GM19463 (cell line): ENCODE results near the gene PSMG4.

ENCODE experiments used
- ATAC-seq: cut with Tn5 transposase; IDR thresholded peaks from one replicate; pipeline ENCODE4 v1.9.1; 2021; ENCODE audit warnings: mild to moderate bottlenecking, moderate library complexity; ENCODE audit not compliant: unreplicated experiment

The PSMG4 gene

DNA sequence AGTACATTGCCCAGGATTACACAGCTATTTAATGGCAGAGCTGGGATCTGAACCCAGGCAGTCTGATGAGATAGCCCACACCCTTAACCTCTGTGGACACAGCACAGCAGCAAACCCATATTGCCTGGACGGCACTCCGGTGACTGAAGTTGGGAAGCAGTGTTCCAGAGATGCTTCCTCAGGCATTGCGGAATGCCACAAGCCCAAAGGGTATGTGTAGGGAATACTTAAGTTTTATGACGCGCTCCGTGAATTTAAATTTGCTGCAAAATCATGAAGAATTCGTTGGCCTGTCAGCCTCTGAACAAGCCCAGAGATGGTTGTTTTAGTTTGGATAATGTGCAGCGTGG, 46.4 kb downstream of the PSMG4 start:
- ATAC-seq = no peak

DNA sequence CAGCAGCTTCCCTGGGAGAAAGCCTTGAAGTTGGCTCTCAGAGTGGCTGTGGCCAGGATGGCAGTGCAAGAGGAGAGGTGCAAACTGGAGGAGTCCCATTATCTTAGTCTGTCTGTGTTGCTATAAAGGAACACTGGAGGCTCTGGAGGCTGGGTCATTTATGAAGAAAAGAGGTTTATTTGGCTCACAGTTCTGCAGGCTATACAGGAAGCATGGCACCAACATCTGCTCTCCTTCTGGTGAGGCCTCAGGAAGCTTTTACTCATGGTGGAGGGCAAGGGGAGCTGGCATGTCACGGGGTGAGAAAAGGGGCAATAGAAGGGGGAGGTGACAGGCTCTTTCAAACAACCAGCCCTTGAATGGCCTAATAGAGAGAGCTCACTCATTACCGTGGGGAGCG, 47.1 kb downstream of the PSMG4 start:
- no peak for ATAC-seq

DNA sequence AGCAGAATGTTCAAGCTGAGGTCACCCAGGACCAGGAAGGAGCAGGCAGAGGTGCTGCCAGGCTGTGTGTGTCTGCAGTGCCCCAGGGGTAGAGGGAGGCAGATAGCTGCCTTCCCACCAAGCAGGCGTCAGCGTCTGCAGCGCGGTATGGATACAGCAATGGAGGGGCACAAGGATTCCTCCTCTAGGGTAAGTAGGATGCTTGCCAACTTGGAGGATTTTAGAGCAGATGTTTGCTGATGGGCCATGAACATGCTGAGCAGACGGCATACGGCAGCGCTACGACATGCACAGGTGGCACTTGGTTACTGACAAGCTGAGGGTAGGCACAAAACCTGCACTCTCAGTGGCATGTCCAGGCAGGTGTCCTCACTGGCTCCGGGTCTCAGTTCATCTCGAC, 48.1 kb downstream of the PSMG4 start:
- no peak for ATAC-seq

DNA sequence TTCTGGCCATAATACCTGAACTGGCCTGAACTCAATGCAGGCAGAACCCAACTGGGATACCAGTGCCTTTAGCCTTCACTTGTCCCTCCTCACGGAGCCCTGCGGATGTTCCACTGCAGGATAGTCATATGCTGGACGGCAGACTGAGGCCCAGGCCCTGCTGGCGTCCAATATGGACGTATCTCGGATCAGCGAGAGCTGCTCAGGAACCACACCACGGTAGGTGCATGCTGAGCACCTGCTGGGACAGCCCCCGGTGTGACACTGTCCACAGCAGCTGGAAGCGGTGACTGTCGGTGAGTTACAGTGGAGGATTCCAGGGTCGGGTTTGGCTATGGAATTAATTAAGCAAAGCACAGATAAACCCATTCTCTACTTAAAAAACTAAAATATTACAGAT, 48.7 kb downstream of the PSMG4 start:
- no peak for ATAC-seq

DNA sequence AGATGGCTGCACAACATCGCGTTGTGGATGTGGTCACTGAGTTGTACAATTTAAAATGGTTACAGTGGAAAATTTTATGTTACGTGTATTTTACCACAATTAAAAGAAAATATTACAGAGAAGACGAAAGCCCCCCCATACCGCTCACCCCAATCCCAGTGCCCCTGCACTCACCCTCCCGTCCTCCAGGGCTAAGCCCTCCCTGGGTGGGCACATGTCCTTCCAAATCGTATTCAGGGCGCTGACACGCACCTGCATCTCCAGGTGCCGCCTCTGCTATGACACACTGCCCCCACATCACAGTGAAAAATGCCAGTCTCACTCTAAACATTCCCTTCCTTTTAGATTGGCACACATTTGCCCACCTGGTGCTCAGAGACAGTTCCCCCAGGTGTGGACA, 49.4 kb downstream of the PSMG4 start:
- no peak for ATAC-seq

DNA sequence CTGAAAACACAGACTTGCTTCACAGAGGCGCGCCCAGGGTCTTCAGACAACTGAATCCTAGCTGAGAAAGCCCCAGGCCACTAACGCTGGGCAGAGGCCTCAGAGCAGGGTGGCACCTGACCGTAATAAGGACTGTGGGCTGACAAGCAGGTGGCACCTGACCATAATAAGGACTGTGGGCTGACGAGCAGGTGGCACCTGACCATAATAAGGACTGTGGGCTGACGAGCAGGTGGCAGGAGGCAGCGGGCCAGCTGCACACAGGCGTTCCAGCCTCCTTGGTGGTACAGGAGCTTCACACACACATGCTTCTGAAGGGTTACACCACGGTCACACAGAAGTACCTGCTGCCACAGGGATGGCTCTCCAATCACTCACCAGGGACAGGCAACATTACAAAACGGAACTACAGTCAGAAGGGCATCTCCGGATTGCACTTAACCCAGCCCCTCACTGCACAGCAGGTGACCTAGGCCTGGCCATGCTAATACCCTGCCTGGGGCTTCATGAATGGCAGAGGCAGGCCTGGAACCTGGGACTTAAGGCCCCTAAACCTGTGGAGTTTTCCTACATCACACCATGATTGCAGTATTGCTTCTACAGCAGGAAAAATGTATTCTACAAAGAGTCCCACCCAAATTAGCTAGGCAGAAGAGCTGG, 50.8 kb downstream of the PSMG4 start:
- ATAC-seq = no peak

DNA sequence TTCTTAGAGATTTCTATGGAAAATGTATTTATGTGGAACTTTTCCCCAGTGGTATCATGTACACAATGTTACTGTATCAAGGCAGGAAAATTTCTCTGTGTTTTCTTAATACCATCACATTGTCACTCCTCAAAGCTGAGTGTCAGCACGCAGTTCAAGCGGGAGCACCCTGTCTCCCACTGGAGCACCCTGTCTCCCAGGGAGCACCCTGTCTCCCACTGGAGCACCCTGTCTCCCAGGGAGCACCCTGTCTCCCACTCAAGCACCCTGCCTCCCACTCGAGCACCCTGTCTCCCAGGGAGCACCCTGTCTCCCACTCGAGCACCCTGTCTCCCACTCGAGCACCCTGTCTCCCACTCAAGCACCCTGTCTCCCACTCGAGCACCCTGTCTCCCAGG, 51.3 kb downstream of the PSMG4 start:
- ATAC-seq = no peak

DNA sequence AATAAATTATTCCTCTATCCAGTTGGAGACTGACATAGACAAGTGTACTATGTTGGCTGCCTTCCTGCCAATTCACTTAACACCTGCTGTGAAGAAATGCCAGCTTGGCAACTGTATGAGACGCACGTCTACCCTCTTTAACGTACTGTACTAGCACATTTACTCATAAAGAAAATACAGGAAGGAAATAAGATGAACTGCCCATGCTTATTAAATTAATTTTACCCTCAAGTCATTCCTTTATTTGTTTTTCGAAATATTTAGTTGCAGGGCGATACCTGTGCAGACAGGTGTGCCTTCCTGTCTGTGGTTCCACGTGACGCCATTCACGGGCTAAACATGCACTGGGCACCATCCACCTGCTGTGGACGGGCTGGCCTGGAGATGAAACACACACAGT, 52.0 kb downstream of the PSMG4 start:
- no peak for ATAC-seq

DNA sequence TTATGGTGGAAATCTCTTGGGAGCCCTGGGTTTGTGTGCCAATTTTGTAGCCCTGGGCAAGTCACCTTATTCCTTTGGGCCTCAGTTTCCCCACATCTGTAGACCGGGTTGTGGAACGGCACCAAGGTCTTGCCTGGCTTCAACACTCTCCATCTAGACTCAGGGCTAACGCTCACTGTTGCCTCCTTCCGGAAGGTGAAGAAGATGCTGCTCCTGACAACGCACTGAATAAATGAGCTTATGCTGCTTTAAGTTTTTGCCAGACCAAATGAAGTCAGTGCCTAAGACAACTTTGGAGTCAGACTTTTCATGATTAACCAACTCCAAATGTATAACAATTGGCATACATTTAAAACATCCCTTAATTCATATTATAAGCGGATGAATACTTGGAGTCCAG, 53.1 kb downstream of the PSMG4 start:
- ATAC-seq = no peak

DNA sequence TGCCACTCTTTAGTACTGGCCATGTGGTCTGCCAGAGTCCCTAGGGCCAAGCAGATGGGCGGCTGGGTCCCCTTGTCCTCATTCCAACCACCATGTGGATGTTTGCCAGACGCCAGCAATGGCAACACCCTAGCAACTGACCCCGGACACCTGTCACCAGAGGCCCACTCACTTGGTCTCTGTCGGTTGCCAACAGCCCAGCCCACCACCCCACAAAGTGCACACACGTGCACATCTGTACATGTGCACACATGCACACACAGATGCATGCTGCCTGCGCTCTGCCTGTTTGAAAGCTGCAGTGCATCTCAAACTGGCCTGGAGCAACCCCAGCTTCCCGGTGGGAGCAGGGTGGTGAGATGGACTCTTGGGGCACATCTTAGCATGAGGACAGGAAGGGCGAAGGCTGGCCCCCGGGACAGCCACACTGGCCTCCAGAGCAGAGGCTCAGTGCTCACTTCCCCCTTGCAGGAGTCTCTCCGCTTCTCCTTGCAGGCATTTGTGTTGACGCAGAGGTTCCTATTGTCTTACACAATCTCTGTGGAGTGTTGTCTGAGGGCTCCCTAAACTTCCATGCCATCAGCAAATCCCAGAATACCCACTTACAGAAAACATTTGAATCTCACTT, 54.0 kb downstream of the PSMG4 start:
- no peak for ATAC-seq

DNA sequence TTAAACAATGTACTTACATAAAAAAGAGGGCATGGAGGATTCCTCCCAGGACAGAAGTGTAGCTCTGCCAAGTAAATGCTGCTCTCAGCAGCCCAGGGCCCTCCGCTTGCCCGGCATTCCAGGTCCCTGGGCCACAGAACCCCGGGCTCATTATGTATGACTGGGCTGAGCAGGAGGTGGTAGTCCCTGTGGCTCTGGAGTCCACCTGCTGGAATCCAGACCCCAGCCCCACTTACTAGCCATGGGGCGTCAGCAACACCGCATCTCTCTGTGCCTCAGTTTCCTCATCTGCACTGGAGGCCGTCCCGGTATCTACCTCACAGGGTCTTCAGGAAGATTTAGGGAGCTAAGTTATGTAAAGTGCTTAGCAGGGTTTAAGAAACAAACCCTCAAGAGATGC, 55.4 kb downstream of the PSMG4 start:
- no peak for ATAC-seq

DNA sequence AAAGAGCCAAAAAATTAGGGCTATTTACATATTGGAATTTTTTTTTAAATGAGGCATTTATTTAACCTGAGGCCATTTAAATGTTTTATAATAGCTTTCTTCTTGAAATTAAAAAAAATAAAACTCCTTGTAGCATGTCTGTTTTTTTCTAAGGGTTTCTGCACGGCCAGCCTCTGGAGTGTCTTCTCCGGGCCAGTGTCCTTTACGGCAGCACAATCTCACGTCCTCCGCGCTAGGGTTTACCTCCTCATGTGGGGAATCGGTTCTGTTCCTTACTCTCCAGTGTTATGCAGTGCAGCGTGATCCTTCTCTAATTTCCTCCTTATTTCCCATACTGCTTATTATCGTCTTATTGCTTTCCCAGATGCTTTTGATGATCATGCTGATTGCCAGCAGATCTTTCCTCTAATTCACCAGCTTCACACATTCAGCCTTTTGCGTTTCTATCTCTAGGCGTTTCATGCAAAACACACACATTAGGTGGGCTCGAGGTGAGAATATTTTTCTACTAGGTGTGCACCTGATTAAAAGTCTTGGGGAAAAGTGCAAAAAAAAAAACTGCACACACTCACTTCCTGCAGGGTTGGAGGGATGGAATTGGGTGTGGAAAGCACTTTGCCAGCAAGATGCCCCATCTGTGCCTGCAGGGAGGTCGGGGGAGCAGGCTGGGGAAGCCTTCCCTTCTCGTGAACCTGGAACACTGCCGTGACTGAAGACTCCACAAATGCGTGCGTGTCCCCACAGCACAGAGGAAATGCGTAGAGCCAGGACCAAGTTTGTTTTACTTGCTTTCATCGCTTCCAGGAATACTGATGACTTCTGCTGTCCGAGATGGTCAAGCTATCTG, 56.1 kb downstream of the PSMG4 start:
- ATAC-seq = no peak

DNA sequence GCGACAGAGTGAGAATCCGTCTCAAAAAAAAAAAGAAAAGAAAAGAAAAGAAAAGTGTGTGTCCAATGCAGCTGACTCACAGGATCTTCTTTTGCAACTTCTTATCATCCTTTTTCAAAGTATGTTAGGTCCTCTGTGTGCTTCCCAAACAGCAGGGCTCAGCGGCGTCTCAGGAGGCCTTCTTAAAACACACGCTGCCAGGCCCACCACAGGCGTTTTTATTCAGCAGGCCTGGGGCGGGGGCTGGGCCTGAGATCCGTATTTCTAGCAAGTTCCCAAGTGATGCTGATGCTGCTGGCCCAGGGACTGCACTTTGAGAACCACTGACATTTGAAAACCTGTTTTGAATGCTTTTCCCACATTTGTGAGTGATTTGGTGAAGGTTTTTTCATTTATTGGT, 57.1 kb downstream of the PSMG4 start:
- no peak for ATAC-seq

DNA sequence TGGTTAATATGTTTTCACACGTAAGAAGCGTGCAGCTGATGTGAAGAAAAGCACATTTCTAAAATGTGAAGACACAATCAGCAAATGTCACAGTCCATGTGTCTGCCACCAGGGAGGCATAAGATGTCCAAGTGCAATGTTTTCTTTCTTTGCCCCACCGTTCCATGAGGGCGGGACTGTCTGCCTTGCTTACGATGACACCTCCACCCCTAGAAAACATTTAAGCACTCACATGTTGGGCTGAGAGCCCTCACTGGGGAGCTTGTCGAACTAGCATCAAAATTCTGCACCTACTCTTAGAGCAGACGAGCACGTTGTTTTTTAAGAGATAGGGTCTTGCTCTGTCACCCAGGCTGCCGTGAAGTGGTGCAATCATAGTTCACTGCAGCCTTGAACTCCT, 57.6 kb downstream of the PSMG4 start:
- no peak for ATAC-seq

DNA sequence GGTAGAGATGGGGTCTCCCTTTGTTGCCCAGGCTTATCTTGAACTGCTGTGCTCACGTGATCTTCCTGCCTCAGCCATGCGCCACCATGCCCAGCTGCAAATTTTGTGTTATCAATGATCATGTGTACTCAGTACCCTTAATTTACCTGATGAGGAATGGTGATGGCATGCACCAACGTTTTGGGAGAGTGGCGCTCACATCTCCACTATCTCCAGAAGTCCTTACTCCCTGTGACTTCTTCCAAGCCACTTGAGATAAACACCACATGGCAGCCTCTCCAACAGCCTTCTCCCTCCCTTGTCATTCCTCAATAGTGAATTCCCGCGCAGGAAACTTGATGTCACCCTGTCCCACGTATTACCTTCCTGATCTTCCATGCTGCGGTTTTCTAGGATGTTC, 58.1 kb downstream of the PSMG4 start:
- no peak for ATAC-seq
